Measurements from ENCODE around the gene ZSCAN5B. TPM values are rescaled to one million over a fixed set of nuclear protein-coding genes. Genes with fewer than 3 reads are reported as not detected.

ZSCAN5B gene
- total and polyA plus RNA-seq, 12 donors, result 0.06 TPM; not detected in 11

DNA sequence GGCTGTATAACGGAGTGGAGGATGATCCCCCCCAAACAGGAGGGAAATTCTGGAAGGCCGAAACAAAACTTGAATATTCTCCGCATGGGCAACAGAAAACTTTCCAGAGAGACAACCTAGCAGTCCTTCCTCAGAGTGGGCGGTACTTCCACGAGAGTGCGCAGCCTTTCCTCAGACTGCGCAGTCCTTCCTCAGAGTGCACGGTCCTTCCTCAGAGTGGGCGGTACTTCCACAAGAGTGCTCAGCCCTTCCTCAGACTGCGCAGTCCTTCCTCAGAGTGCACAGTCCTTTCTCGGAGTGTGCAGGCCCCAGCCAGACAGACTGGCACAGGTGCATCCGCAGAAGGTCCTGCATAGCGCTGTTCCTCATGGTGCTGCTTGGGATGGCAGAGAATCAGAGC is 34.5 kb downstream of the ZSCAN5B start:
- 88 to 92% methylated on average over 13 of the region's 13 CpGs for WGBS, 2 donors

DNA sequence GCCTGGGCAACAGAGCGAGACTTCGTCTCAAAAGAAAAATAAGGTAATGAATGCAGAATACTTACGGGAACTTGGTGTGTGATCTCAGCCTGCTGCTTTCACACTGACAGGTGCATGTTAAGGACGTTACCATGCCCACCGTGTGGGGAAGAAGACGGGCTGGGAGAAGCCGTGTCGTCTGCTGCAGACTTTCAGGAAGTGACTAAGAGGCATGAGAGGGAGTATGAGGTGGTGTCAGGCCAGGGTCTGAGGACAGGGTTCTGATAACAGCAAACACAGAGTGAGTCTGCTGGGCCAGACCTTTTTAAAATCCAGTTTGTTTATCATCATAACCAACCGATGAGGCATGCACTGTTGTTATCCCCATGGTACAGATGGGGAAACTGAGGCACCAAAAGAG is 35.3 kb downstream of the ZSCAN5B start:
- no peak for DNase-seq
- Histone ChIP-seq H3K4me1 (peaks cover 0 to 3% (median 0%) of the 10 kb centered on the region in 9 donors), H3K36me3 (peaks cover 0 to 45% (median 8%) of the 10 kb centered on the region in 9 donors), H3K4me3 (no peak overlapping the region), H3K27me3 (no peaks in the 10 kb centered on the region), H3K9me3 (no peaks in the 10 kb centered on the region), H3K27ac (no peak overlapping the region)
- TF ChIP-seq, protein P1, sequence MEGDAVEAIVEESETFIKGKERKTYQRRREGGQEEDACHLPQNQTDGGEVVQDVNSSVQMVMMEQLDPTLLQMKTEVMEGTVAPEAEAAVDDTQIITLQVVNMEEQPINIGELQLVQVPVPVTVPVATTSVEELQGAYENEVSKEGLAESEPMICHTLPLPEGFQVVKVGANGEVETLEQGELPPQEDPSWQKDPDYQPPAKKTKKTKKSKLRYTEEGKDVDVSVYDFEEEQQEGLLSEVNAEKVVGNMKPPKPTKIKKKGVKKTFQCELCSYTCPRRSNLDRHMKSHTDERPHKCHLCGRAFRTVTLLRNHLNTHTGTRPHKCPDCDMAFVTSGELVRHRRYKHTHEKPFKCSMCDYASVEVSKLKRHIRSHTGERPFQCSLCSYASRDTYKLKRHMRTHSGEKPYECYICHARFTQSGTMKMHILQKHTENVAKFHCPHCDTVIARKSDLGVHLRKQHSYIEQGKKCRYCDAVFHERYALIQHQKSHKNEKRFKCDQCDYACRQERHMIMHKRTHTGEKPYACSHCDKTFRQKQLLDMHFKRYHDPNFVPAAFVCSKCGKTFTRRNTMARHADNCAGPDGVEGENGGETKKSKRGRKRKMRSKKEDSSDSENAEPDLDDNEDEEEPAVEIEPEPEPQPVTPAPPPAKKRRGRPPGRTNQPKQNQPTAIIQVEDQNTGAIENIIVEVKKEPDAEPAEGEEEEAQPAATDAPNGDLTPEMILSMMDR (IDR thresholded peaks at IDR 0.05), result no peak
- ATAC-seq, result no peak
- intact Hi-C loops (cut with DNase I), result loop anchor here in 1 of 10 donors (5.0 kb wide), 1 partner anchor 70 kb away; no protein-coding TSS in a partner anchor
- WGBS, 2 donors, result 54 to 55% methylated on average over 9 of the region's 9 CpGs

More for the DNA sequence above, 34.5 kb downstream of the ZSCAN5B start:
- no peak overlapping the region for H3K4me3 ChIP-seq
- no peaks in the 10 kb centered on the region for H3K4me1 ChIP-seq
- DNase-seq (no peak), ATAC-seq (no peak)
- H3K36me3 ChIP-seq, result peaks cover 0 to 38% (median 8%) of the 10 kb centered on the region in 9 donors
- H3K27me3 ChIP-seq, result no peaks in the 10 kb centered on the region
- intact Hi-C loops (cut with DNase I), result loop anchor here in 1 of 10 donors (5.0 kb wide), 1 partner anchor 71 kb away; no protein-coding TSS in a partner anchor
- H3K9me3 ChIP-seq, result no peaks in the 10 kb centered on the region
- TF ChIP-seq, protein P1 (IDR thresholded peaks at IDR 0.05), result no peak
- no peak overlapping the region for H3K27ac ChIP-seq

DNA sequence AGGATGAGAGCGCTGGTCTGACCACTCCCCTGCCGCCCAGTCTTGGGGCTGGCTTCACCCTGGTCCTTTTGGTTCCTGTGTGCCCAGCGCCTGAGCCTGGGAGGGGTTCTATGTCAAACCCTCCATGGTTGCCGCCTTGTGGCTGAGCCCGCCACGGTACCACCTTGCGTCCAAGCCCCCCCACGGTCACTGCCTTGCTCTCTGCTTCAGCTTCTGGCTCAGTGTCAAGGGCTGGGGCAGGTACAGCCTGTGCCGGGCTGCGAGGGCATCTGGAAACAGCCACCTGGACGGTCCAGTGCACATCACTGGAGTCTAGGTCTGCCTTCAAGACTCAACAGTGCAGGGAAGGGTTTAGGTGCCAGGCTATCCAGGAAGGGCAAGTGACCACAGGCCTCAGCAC is 36.0 kb downstream of the ZSCAN5B start:
- H3K9me3 ChIP-seq, result no peaks in the 10 kb centered on the region
- no peak overlapping the region for H3K4me3 ChIP-seq
- intact Hi-C loops (cut with DNase I), result loop anchor here in 1 of 10 donors (5.0 kb wide), 1 partner anchor 69 kb away; no protein-coding TSS in a partner anchor
- no peak overlapping the region for H3K27ac ChIP-seq
- H3K27me3 ChIP-seq, result no peaks in the 10 kb centered on the region
- peaks cover 0 to 50% (median 8%) of the 10 kb centered on the region in 9 donors for H3K36me3 ChIP-seq
- ATAC-seq (no peak), DNase-seq (no peak)
- WGBS, 2 donors, result 95 to 97% methylated on average over 11 of the region's 11 CpGs
- H3K4me1 ChIP-seq, result peaks cover 0 to 10% (median 0%) of the 10 kb centered on the region in 9 donors
- TF ChIP-seq, protein P1 (IDR thresholded peaks at IDR 0.05), result no peak

DNA sequence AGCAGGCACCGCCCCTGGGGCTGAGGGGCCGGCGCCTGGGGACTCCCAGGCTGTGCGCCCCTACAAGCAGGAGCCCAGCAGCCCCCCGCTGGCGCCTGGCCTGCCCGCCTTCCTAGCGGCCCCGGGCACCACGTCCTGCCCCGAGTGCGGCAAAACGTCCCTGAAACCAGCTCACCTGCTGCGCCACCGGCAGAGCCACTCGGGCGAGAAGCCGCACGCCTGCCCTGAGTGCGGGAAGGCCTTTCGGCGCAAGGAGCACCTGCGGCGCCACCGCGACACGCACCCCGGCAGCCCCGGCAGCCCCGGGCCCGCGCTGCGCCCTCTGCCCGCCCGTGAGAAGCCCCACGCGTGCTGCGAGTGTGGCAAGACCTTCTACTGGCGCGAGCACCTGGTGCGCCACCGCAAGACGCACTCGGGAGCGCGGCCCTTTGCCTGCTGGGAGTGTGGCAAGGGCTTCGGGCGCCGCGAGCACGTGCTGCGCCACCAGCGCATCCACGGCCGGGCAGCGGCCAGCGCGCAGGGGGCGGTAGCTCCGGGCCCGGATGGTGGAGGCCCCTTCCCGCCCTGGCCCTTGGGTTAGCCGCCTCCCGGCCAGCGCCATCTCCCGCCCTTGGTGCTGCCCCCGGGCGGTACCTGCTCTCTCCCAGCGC is 37.8 kb downstream of the ZSCAN5B start:
- DNase-seq, result no peak
- TF ChIP-seq, protein P1 (IDR thresholded peaks at IDR 0.05), result no peak
- no peak overlapping the region for H3K4me3 ChIP-seq

More for the DNA sequence above, 37.8 kb downstream of the ZSCAN5B start:
- H3K27ac ChIP-seq, result no peak overlapping the region
- no peaks in the 10 kb centered on the region for H3K27me3 ChIP-seq
- no peak for ATAC-seq
- peaks cover 0 to 26% (median 11%) of the 10 kb centered on the region in 9 donors for H3K4me1 ChIP-seq
- intact Hi-C loops (cut with DNase I), result loop anchor here in 3 of 10 donors (5.0 to 10.0 kb wide), 3 partner anchors 55 to 77 kb away; no protein-coding TSS in a partner anchor
- H3K36me3 ChIP-seq, result peaks cover 0 to 64% (median 8%) of the 10 kb centered on the region in 9 donors
- H3K9me3 ChIP-seq, result no peaks in the 10 kb centered on the region
- 96 to 98% methylated on average over 46 to 69 of the region's 69 CpGs for WGBS, 2 donors
